ENCODE measurements around the gene AGTPBP1.
A peak's percentile ranks its signal among the peaks of the same experiment; 100 is the strongest.
"Not testable (repeated sequence)": the region's sequence is repeated elsewhere in the genome, so short reads cannot be mapped to it uniquely, and the experiment has no call there.

AGTPBP1 gene, protein sequence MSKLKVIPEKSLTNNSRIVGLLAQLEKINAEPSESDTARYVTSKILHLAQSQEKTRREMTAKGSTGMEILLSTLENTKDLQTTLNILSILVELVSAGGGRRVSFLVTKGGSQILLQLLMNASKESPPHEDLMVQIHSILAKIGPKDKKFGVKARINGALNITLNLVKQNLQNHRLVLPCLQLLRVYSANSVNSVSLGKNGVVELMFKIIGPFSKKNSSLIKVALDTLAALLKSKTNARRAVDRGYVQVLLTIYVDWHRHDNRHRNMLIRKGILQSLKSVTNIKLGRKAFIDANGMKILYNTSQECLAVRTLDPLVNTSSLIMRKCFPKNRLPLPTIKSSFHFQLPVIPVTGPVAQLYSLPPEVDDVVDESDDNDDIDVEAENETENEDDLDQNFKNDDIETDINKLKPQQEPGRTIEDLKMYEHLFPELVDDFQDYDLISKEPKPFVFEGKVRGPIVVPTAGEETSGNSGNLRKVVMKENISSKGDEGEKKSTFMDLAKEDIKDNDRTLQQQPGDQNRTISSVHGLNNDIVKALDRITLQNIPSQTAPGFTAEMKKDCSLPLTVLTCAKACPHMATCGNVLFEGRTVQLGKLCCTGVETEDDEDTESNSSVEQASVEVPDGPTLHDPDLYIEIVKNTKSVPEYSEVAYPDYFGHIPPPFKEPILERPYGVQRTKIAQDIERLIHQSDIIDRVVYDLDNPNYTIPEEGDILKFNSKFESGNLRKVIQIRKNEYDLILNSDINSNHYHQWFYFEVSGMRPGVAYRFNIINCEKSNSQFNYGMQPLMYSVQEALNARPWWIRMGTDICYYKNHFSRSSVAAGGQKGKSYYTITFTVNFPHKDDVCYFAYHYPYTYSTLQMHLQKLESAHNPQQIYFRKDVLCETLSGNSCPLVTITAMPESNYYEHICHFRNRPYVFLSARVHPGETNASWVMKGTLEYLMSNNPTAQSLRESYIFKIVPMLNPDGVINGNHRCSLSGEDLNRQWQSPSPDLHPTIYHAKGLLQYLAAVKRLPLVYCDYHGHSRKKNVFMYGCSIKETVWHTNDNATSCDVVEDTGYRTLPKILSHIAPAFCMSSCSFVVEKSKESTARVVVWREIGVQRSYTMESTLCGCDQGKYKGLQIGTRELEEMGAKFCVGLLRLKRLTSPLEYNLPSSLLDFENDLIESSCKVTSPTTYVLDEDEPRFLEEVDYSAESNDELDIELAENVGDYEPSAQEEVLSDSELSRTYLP
- total RNA-seq = 92.3 reads per million, percentile 81 among the genes with 10 or more reads in this experiment

DNA sequence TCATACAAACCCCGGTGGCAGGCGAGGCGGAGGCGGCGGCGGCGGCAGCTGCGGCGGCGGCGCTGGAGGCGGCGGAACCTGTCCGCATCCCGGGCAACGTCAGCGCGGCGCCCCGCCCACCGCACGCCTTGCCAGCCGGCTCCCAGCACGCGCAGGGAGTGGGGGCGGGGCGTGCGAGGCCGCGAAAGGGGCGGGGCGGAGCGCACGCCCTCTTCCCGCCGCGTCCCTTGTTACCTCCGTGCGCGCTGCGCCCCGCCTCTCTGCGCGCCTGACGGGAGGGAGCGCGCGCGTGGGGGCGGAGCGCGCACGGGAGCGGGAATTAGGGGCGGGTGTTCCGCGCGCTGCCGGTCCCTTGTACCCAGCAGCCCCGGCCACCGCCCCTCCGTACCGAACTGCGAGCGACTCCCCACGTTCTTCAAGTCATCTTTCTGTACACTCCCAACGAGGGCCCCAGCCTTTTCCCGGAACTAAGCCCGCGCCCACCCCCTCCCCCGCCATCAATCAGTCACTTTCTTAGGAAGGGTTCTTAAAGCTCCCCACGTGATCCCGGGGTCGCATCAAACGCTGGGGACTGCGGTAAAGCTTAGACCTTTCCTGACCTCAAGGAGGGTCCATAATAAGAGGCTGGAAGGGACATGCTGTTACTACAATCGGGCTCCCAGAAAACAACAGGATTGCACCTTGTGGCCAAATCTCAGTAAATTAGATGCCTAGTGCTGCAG lies at the start of gene AGTPBP1:
AGTPBP1 (minus strand) TSS at position 80 of the 722 bp plus-strand sequence. CDS start 29,421 bp downstream, outside the sequence.
- DNase-seq = peak; percentile 97

DNA sequence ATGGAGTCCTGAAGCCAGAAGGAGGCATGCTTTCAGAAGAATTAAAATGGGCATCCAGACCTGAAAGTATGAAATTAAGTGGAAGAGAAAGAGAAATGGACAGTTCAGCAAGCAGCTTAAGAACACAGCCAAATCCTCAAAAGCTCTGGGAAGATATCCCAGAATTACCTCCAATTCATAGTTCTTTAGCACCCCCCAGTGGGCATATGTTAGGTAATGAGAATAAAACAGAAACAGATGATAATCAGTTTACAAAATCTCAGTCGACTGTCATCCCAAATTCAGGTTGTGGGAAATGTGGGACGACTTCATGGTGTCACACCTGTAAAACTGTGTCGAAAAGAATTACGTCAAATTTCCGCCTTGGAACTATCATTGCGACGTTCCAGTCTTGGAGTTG lies 44.4 kb upstream of the AGTPBP1 start:
- DNase-seq = not testable (repeated sequence)

DNA sequence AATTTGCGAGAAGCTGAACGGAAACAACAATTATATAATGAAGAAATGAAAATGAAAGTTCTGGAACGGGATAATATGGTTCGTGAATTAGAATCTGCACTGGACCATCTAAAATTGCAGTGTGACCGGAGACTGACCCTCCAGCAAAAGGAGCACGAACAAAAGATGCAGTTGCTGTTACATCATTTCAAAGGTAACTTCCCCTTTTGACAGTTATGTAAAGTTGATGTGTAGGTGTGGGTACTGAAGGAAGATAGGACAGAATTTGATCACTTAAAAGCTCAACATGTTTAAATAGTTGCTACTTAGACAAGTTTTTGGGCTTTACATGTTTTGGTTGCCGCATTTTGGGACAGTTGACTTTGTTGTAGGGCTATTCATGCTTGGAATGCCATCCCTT lies 32.1 kb upstream of the AGTPBP1 start:
- not testable (repeated sequence) for DNase-seq

GRCh38 chr9:85761802-85762201 lies 20.0 kb upstream of the AGTPBP1 start:
- DNase-seq = not testable (repeated sequence)

DNA sequence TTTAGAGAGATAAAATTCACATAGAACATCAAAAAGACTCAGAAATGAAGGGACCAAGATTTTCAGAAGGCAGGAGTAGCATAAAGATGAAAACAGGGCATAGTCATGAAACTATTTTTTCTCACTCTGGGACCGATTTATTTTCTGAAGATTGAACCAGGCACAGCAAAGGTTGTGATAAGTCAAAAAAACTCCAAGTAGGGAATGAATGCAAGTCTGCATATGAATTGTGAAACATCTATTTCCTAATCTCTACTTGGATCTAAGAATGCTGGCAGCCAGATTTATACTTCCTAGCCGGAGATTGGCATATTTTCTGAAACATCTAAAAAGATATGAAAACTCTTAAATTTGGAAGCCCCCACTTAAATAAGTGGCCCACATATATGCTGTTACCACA lies 16.0 kb upstream of the AGTPBP1 start:
- DNase-seq = not testable (repeated sequence)

GRCh38 chr9:85756216-85756615 lies 14.5 kb upstream of the AGTPBP1 start:
- DNase-seq = not testable (repeated sequence)

DNA sequence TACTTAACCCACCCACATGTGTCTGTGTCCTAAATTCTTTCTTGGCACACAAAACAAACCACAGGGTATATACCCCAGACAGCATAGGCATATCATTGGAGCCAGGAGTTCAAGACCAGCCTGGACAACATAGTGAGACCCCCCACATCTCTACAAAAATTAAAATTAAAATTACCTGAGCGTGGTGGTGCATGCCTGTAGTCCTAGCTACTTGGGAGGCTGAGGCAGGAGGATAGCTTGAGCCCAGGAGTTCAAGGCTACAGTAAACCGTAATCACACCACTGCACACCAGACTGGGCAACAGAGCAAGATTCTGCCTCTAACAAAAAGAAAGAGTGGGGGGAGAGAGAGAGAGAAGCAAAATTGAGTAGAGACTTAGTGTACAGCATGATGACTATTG lies 4.6 kb upstream of the AGTPBP1 start:
- DNase-seq = no peak

DNA sequence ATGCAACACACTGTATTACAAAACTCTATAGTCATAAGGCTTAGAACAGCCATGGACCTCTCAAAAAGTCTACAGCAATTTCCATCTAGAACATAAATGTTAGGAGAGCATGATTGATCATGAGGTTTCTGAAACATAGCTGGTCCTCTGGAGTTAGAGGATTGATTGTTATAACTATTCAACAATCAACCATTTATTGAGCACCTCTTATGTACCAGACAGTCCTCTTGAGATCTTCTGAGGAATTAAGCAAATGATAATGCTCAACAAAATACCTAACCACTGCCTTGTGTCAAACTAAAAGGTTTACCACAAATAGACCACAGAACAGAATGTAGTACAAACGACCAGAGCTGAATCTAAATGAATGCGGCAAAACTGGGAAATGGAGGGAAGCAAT lies 3.4 kb upstream of the AGTPBP1 start:
- no peak for DNase-seq

GRCh38 chr9:85744480-85744879 lies 2.7 kb upstream of the AGTPBP1 start:
- DNase-seq = no peak

DNA sequence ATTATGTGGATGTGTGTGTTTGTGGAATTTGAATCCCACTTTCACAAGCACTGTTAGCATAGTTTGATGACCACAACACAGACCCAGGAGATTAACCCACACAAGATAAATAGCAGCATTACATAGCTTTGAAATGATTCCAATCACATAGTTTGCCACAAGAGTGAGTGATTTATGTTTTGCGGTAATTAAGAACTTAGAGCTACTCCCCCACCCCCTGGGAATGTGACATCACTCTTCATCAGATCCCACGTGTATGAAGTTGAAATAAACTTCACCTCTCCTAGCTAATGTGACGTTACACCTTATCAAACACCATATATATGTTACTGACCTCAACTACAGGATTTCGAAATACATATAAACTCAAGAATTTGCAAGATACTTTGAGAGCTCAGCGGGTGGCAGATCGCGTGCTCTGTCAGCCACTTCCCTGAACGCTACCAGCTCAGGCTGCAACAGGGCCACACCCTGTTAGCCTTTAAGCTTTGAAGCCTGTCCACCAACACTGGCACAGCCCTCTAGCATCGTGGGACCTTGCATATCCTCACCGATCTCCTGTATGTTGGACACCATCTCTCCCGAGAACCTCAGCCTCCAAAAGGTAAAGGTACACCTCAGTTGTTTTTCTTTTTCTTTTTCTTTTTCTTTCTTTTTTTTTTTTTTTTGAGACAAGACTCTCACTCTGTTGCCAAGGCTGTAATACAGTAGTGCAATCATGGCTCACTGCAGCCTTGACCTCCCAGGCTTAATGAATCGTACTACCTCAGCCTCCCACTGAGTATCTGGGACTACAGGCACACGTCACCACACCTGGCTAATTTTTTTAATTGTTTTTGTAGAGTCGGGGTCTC lies 1.7 kb upstream of the AGTPBP1 start:
- no peak for DNase-seq

- DNase-seq = no peak
Measured at GRCh38 chr9:85742597-85742936, 813 bp upstream of the AGTPBP1 start.

DNA sequence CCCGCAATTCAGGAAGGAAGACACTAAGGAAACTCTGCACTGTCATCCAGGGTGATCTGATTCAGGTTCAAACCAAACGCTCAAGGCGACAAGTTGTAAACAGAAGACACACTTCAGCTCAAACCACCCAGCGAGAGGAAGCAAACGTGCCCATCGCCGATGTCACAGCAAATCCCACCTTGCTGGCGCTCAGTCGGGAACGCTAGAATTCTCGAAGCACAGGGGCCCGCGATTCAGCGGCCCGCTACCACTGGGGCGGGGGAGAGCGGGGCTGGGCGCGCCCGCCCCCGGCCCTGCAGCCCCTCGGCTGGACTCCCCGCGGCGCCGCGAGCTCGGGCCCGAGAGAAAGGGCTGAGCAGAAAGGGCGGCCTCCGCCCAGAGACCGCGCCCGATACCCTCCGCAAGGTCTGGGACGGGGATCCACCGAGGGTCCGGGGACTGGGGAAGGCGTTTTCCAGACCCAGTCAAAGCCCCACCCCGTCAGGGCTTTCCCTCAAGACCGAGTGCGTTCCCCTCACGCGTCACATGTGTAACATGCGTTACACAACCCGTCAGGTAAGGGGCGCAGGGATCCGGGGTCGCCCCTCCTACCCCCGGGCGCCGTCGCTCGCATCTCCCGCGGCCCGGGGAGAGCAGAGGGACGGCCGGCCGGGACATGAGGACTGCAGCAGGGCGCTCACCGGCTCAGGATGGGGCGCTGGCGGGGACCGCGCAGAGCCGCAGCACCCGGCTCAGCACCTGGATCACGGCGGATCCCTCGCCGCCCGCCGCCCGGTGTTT lies 469 bp downstream of the AGTPBP1 start:
- peak; percentile 64 for DNase-seq

DNA sequence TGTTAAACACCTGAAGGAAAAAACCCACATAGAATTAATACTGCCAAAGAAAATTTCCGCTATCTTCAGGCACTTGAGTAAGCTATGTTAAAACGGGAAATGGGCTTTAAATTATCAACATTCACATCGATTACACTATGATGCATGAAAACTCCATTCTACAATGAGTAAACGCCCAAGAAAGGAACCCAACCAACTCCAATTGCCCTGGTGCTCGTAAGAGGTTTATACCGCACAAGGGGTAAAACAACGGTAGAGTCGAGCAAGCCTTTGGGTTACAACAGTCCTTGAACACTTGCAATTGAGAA lies 1.0 kb downstream of the AGTPBP1 start:
- no peak for DNase-seq

DNA sequence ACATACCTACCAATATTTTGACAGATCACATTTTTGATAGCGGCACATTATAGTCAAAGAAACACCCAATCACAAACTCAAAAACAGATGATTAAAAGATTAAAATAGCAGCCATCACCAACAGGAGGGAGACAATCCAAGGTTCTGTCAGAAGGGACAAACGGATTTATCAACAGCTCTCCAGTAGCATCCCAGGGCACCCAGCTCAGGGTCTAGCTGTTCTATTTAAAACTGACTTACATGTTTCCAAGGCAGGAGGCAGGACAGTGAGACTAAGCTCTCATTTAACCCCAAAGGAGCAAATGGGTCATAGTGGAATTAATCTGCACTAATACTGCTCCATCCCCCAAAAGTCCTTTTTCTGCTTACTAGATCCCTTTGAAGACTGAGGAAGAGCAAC lies 3.2 kb downstream of the AGTPBP1 start:
- no peak for DNase-seq

- no peak for DNase-seq
Measured at GRCh38 chr9:85737671-85738070, 4.1 kb downstream of the AGTPBP1 start.

- DNase-seq = no peak
Measured at GRCh38 chr9:85730916-85731630, 10.7 kb downstream of the AGTPBP1 start.

DNA sequence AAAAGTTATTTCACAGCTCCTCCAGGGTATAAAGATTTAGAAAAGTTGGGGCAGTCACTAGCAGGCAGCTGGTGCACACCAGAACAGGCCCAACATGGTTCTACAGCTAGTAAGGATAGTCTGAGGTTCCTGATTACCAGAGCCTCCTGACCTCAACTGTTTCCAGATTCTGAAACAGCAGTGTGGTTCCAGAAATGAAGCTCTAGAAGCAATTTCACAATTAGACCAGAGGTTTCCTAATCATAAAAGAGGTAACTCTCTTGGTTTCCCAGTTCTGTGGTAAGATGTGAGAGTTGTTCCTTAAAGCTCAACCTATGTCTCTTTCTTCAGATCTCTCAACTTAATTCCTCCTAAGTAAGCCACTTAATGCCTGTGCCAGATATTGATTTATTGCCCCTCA lies 11.9 kb downstream of the AGTPBP1 start:
- no peak for DNase-seq

DNA sequence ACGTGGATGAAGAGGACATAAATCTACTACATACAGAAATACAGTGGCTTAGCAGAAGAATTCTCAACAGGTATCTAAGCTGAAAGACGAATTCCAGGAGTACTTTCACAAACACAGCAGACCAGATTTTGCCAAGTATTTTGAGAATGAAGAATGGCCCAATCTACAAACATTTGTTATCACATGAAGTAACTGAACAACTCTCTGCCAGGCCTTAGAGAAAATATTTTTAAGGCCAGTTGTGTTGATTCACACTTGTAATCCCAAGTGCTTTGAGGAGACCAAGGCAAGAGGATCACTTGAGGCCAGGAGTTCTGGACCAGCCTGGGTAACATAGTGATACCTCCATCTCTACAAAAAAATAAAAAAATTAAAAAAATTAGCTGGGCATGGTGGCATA lies 14.3 kb downstream of the AGTPBP1 start:
- DNase-seq = no peak

DNA sequence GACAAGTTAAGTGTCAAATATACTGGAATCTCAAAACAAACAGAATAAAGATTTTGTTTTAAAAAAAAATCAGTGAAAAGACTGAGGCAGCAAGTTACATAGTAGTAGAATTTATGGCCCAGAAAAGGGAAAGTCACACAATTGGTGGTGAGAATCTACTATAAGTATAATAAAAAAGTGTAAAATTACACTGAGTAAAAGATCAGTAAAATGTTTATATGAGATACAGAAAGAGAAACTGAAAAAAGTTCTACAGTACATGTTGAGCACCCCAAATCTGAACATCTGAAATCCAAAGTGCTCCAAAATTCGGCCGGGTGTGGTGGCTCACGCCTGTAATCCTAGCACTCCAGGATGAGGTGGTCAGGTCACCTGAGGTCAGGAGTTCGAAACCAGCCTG lies 15.0 kb downstream of the AGTPBP1 start:
- DNase-seq = no peak

DNA sequence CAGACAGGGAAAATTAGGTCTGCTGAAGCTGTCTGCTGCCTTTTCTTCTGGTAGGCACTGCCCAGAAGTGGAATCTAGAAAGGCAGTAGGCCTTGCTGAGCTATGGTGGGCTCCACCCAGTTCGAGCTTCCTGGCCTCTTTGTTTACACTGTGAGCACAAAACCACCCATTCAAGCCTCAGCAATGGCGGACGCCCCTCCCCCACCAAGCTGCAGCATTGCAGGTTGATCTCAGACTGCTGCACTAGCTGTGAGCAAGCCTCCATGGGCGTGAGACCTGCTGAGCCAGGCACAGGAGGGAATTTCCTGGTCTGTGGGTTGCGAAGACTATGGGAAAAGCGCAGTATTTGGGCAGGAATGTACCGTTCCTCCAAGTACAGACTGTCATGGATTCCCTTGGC lies 18.5 kb downstream of the AGTPBP1 start:
- DNase-seq = peak; percentile 27

All from effector CD4-positive, alpha-beta T cell (primary cell).